OCI-LY3 (cell line): ENCODE data around the gene LRRTM1.

Experiments used
- CTCF ChIP-seq: fragments of 200-600, 300-600 bp; sonication (generic); IDR thresholded peaks from 2 replicates; pipeline ENCODE4 v1.5.1; 2014; ENCODE audit warnings: antibody characterized with exemption, low read length, low read depth
- EZH2phosphoT487 ChIP-seq: fragments of 200-600 bp; shearing (Covaris generic); IDR thresholded peaks from 2 replicates; pipeline ENCODE4 v1.6.1; 2018; ENCODE audit warnings: antibody characterized with exemption, mixed run types, low read depth

- no peak for TF ChIP-seq CTCF
- no peak for TF ChIP-seq EZH2phosphoT487
Measured at GRCh38 chr2:80324525-80324924, 20.0 kb upstream of the LRRTM1 start.
